A549 (cell line): ENCODE results near the gene C11orf98. TPM values are rescaled to one million over a fixed set of nuclear protein-coding genes. Genes with fewer than 3 reads are reported as not detected.

Experiments used
- ATAC-seq, 2 experiments: fragments of 200-7000 bp in 1 of 2; fragments of >200 bp in 1 of 2; cut with Nextera tagmentation in 1 of 2; cut with Tn5 transposase in 1 of 2; 3 replicates each; pipeline versions ENCODE4 v1.8.0 to v1.9.1; 2018 to 2020; ENCODE audit warnings: mild to moderate bottlenecking in 1 of 2, moderate library complexity in 1 of 2
- CTCF ChIA-PET: fragments of 300-600 bp; sonication (Branson Sonifier 250); formaldehyde crosslinking; extraction: SDS; loops from one replicate; lab custom pipeline; 2021; ENCODE audit warnings: antibody characterized with exemption, inconsistent platforms; lab: Yijun Ruan, JAX
- POLR2A ChIA-PET: fragments of 350-600 bp; formaldehyde crosslinking; extraction: SDS; loops from one replicate; lab custom pipeline; 2021; ENCODE audit warnings: antibody characterized with exemption, inconsistent platforms; lab: Yijun Ruan, JAX
- DNase-seq, 2 experiments: peaks; one replicate each; pipeline versions ENCODE4 v3.0.0 to v3.0.0-alpha.2; 2011 to 2016; ENCODE audit warnings: low read depth in 1 of 2, low spot score in 1 of 2
- FAIRE-seq: peaks from 2 replicates; lab custom pipeline; 2011; peaks lifted over from hg19 to GRCh38; lab: Jason Lieb, UNC
- H3K27ac ChIP-seq, 2 experiments: fragments of >200 bp; sonication (Bioruptor Twin); formaldehyde crosslinking; 3 replicates each; pipeline ENCODE4 v1.5.1; 2016 to 2017
- H3K4me1 ChIP-seq: fragments of >200 bp; sonication (Bioruptor Twin); formaldehyde crosslinking; 3 replicates; pipeline ENCODE4 v1.6.1; 2016
- H3K4me2 ChIP-seq: fragments of >200 bp; sonication (Bioruptor Twin); formaldehyde crosslinking; 3 replicates; pipeline ENCODE4 v1.6.1; 2016
- H3K4me3 ChIP-seq: fragments of >200 bp; sonication (Bioruptor Twin); formaldehyde crosslinking; 3 replicates; pipeline ENCODE4 v1.5.1; 2016
- H3K9me3 ChIP-seq: fragments of >200 bp; sonication (Bioruptor Twin); formaldehyde crosslinking; 3 replicates; pipeline ENCODE4 v1.6.1; 2016
- BHLHE40 ChIP-seq: IDR thresholded peaks from 2 replicates; pipeline ENCODE4 v1.6.1; 2012; ENCODE audit warnings: low read depth, low read length, inconsistent platforms
- CEBPB ChIP-seq, 2 experiments: fragments of >200 bp in 1 of 2; sonication (Bioruptor Twin) in 1 of 2; formaldehyde crosslinking in 1 of 2; IDR thresholded peaks; 2 replicates each; pipeline ENCODE4 v1.6.1; 2012 to 2016
- CHD4 ChIP-seq: fragments of 200-600 bp; sonication (generic); IDR thresholded peaks from 2 replicates; pipeline ENCODE4 v1.6.1; 2016; ENCODE audit warnings: antibody characterized with exemption, mild to moderate bottlenecking, borderline replicate concordance
- EP300 ChIP-seq, 2 experiments: fragments of >200 bp; sonication (Bioruptor Twin); formaldehyde crosslinking; IDR thresholded peaks; 2 replicates in 1 of 2; 3 replicates in 1 of 2; pipeline ENCODE4 v1.6.1; 2016 to 2017
- HOXA7 ChIP-seq: fragments of 250-450 bp; sonication (Bioruptor Pico); IDR thresholded peaks from 2 replicates; pipeline ENCODE4 v1.5.0; 2020; ENCODE audit warnings: mild to moderate bottlenecking, moderate library complexity
- JUN ChIP-seq, 2 experiments: fragments of >200 bp; sonication (Bioruptor Twin); formaldehyde crosslinking; IDR thresholded peaks; 2 replicates in 1 of 2; 3 replicates in 1 of 2; pipeline ENCODE4 v1.6.1; 2016 to 2017
- JUNB ChIP-seq: fragments of >200 bp; sonication (Bioruptor Twin); formaldehyde crosslinking; IDR thresholded peaks from 2 replicates; pipeline ENCODE4 v1.6.1; 2016
- MAFK ChIP-seq: fragments of 450-650 bp; IDR thresholded peaks from 2 replicates; pipeline ENCODE4 v1.6.1; 2014; ENCODE audit not compliant: partially characterized antibody
- MYC ChIP-seq: IDR thresholded peaks from 2 replicates; pipeline ENCODE4 v1.6.1; 2012; ENCODE audit warnings: mild to moderate bottlenecking, inconsistent platforms, low read length, improper control_type of control experiment, borderline replicate concordance
- NPAS2 ChIP-seq: fragments of 250-450 bp; sonication (Bioruptor Pico); IDR thresholded peaks from 2 replicates; pipeline ENCODE4 v1.8.0; 2022; ENCODE audit warnings: mild to moderate bottlenecking, moderate library complexity, borderline replicate concordance
- PHF8 ChIP-seq: fragments of 200-600 bp; sonication (generic); IDR thresholded peaks from 2 replicates; pipeline ENCODE4 v1.6.1; 2016; ENCODE audit warnings: low read depth, mild to moderate bottlenecking, antibody characterized with exemption, moderate library complexity, borderline replicate concordance
- POLR2A ChIP-seq: IDR thresholded peaks from 2 replicates; pipeline ENCODE4 v1.6.1; 2012; ENCODE audit warnings: mild to moderate bottlenecking, low read length
- POLR2AphosphoS2 ChIP-seq: conservative IDR thresholded peaks from 2 replicates; pipeline ENCODE4 v1.6.1; 2012; ENCODE audit warnings: low read length, improper control_type of control experiment, inconsistent platforms
- RAD21 ChIP-seq, 2 experiments: fragments of >200 bp in 1 of 2; sonication (Bioruptor Twin) in 1 of 2; formaldehyde crosslinking in 1 of 2; IDR thresholded peaks in 1 of 2; conservative IDR thresholded peaks in 1 of 2; 2 replicates in 1 of 2; 3 replicates in 1 of 2; pipeline ENCODE4 v1.6.1; 2012 to 2018; ENCODE audit warnings: inconsistent platforms in 1 of 2
- RFX5 ChIP-seq: fragments of 450-650 bp; IDR thresholded peaks from 2 replicates; pipeline ENCODE4 v1.7.1; 2014; ENCODE audit warnings: antibody characterized with exemption, mild to moderate bottlenecking, moderate library complexity
- RNF2 ChIP-seq: fragments of 200-600 bp; sonication (generic); IDR thresholded peaks from 2 replicates; pipeline ENCODE4 v1.6.1; 2016; ENCODE audit warnings: low read depth, mild to moderate bottlenecking, antibody characterized with exemption, moderate library complexity, borderline replicate concordance
- SMC3 ChIP-seq: fragments of >200 bp; sonication (Bioruptor Twin); formaldehyde crosslinking; IDR thresholded peaks from 3 replicates; pipeline ENCODE4 v1.6.1; 2018; ENCODE audit warnings: inconsistent platforms
- TFCP2L1 ChIP-seq: fragments of 250-450 bp; sonication (Bioruptor Pico); IDR thresholded peaks from 2 replicates; pipeline ENCODE4 v1.5.0; 2021; ENCODE audit warnings: mild to moderate bottlenecking
- ZC3H11A ChIP-seq: fragments of 450-650 bp; IDR thresholded peaks from 2 replicates; pipeline ENCODE4 v1.6.1; 2014; ENCODE audit warnings: antibody characterized with exemption, mild to moderate bottlenecking
- ZNF302 ChIP-seq: fragments of 250-450 bp; sonication (Bioruptor Pico); IDR thresholded peaks from 2 replicates; pipeline ENCODE4 v1.9.0; 2021; ENCODE audit warnings: inconsistent platforms, mild to moderate bottlenecking, moderate library complexity
- WGBS: methylation state at CpG from one replicate; pipeline ENCODE4 v1.1.6; 2017; ENCODE audit errors: missing lambda C conversion rate; 5-methylcytosine and 5-hydroxymethylcytosine counted together
- polyA plus RNA-seq, 4 experiments: library from polyadenylated mRNA; depleted of rRNA in 3 of 4; stranded (reverse); fragments of >200 nt; fragmentation: RNase III in 1 of 4; extraction: RNeasy Plus Mini Kit Qiagen cat#74134 plus additional on column Dnase treatment in 1 of 4; gene quantifications; 2 replicates in 3 of 4; 3 replicates in 1 of 4; pipeline ENCODE4 v1.2.3, GENCODE V29; 2011 to 2017
- TF ChIP-seq, protein P1 (sequence below): fragments of 200-600 bp; sonication (generic); IDR thresholded peaks from 2 replicates; pipeline ENCODE4 v1.6.1; 2016; ENCODE audit warnings: antibody characterized with exemption, mild to moderate bottlenecking, moderate library complexity
- TF ChIP-seq, protein P2 (sequence below): IDR thresholded peaks from 2 replicates; pipeline ENCODE4 v1.6.1; 2012
- TF ChIP-seq, protein P3 (sequence below): fragments of 250-450 bp; sonication (Bioruptor Pico); IDR thresholded peaks from 2 replicates; pipeline ENCODE4 v1.5.0; 2021; ENCODE audit warnings: mild to moderate bottlenecking, moderate library complexity, borderline replicate concordance

The C11orf98 gene
- polyA plus RNA-seq, 2 of the 4 experiments (the other 2 are of a cell fraction): 91.7 to 140 TPM

DNA sequence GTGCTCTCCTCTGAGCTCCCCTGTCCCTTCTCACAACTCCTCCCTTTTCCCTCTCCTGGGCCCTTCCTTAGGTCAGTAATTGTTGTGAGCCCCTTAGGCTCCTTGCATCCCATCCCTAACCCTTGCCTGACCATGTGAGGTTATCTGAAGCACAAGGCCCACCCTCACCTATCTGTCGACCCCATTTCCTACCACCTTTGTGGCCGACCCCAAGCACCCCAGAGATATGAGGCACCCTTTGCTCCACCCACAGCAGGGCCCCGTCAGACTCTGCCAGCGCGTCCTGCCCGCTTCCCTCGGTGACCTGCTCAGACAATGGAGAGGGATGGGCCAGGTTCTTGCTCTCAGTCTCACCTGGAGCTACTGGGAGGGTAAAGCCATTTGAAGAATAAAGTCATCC is 43.8 kb upstream of the C11orf98 start:
- H3K4me2 ChIP-seq: peak overlapping the region; percentile 89
- H3K27ac ChIP-seq: peak overlapping the region; percentile 79 to 91
- TF ChIP-seq BHLHE40: no peak
- no peak for TF ChIP-seq RFX5
- no peak for TF ChIP-seq MYC
- TF ChIP-seq RAD21 (conservative IDR thresholded peaks at IDR 0.05 in 1 of 2, IDR thresholded peaks at IDR 0.05 in 1 of 2): no peak
- TF ChIP-seq TFCP2L1 (CRISPR knock-in tag): no peak
- TF ChIP-seq POLR2A: no peak
- peak overlapping the region; percentile 41 for H3K4me3 ChIP-seq
- WGBS: 80% methylated on average over 7 of the region's 7 CpGs
- H3K4me1 ChIP-seq: peaks cover 45% of the 10 kb centered on the region
- FAIRE-seq: no peak
- ATAC-seq: no peak
- DNase-seq: no peak
- POLR2A ChIA-PET: interaction anchor here (0.6 to 6.1 kb wide), 14 partner anchors 9 to 147 kb away, joined by 3 to 64 read pairs (median 4); partner anchors contain the start of genes B3GAT3, C11orf98, CSKMT and HNRNPUL2
- CTCF ChIA-PET: interaction anchor here (0.6 to 5.3 kb wide), 11 partner anchors 8 to 78 kb away, joined by 3 to 37 read pairs (median 4); partner anchors contain the start of genes HNRNPUL2, LBHD1, TTC9C and UQCC3
- H3K9me3 ChIP-seq: no peaks in the 10 kb centered on the region

DNA sequence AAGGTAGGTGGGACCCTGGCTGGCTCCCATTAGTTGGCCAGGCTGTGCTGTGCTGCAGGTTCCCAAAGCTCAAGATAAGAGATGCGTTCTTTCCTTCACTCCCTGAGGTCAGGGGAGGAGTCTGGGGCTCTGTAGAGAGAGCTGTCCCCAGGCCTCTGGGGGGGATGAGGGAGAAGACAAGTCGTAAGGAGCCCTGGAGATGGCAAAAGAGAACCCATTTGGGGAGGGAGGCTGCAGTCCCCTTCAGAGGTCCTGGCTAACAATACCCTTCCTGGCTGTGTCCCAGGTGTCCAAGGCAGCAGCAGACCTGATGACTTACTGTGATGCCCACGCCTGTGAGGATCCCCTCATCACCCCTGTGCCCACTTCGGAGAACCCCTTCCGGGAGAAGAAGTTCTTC is 43.4 kb upstream of the C11orf98 start:
- Histone ChIP-seq H3K4me2 (peak overlapping the region; percentile 89), H3K4me3 (no peak overlapping the region), H3K4me1 (peaks cover 41% of the 10 kb centered on the region), H3K27ac (peak overlapping the region in 1 of 2 experiments; percentile 91; a peak in 3 of 6 replicates), H3K9me3 (no peaks in the 10 kb centered on the region)
- ChIA-PET CTCF (interaction anchor here (0.7 to 5.3 kb wide), 11 partner anchors 8 to 334 kb away, joined by 3 to 37 read pairs (median 4); partner anchors contain the start of genes HNRNPUL2, LBHD1, TTC9C and UQCC3), POLR2A (interaction anchor here (0.5 to 6.1 kb wide), 6 partner anchors 10 to 148 kb away, joined by 3 to 64 read pairs (median 3); partner anchors contain the start of genes B3GAT3, C11orf98, CSKMT and HNRNPUL2)
- TF ChIP-seq JUNB (no peak), ZC3H11A (no peak), EP300 (IDR thresholded peaks at IDR 0.05) (no peak), CHD4 (no peak), SMC3 (no peak), RNF2 (no peak), POLR2AphosphoS2 (no peak), NPAS2 (CRISPR knock-in tag) (no peak), CEBPB (IDR thresholded peaks at IDR 0.05) (no peak), HOXA7 (CRISPR knock-in tag) (no peak), MAFK (no peak), ZNF302 (CRISPR knock-in tag) (no peak), MYC (no peak), JUN (IDR thresholded peaks at IDR 0.05) (no peak), RAD21 (conservative IDR thresholded peaks at IDR 0.05 in 1 of 2, IDR thresholded peaks at IDR 0.05 in 1 of 2) (no peak), PHF8 (no peak)
- TF ChIP-seq, protein P1, sequence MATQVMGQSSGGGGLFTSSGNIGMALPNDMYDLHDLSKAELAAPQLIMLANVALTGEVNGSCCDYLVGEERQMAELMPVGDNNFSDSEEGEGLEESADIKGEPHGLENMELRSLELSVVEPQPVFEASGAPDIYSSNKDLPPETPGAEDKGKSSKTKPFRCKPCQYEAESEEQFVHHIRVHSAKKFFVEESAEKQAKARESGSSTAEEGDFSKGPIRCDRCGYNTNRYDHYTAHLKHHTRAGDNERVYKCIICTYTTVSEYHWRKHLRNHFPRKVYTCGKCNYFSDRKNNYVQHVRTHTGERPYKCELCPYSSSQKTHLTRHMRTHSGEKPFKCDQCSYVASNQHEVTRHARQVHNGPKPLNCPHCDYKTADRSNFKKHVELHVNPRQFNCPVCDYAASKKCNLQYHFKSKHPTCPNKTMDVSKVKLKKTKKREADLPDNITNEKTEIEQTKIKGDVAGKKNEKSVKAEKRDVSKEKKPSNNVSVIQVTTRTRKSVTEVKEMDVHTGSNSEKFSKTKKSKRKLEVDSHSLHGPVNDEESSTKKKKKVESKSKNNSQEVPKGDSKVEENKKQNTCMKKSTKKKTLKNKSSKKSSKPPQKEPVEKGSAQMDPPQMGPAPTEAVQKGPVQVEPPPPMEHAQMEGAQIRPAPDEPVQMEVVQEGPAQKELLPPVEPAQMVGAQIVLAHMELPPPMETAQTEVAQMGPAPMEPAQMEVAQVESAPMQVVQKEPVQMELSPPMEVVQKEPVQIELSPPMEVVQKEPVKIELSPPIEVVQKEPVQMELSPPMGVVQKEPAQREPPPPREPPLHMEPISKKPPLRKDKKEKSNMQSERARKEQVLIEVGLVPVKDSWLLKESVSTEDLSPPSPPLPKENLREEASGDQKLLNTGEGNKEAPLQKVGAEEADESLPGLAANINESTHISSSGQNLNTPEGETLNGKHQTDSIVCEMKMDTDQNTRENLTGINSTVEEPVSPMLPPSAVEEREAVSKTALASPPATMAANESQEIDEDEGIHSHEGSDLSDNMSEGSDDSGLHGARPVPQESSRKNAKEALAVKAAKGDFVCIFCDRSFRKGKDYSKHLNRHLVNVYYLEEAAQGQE: no peak
- TF ChIP-seq, protein P2, sequence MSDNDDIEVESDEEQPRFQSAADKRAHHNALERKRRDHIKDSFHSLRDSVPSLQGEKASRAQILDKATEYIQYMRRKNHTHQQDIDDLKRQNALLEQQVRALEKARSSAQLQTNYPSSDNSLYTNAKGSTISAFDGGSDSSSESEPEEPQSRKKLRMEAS: no peak
- TF ChIP-seq, protein P3, sequence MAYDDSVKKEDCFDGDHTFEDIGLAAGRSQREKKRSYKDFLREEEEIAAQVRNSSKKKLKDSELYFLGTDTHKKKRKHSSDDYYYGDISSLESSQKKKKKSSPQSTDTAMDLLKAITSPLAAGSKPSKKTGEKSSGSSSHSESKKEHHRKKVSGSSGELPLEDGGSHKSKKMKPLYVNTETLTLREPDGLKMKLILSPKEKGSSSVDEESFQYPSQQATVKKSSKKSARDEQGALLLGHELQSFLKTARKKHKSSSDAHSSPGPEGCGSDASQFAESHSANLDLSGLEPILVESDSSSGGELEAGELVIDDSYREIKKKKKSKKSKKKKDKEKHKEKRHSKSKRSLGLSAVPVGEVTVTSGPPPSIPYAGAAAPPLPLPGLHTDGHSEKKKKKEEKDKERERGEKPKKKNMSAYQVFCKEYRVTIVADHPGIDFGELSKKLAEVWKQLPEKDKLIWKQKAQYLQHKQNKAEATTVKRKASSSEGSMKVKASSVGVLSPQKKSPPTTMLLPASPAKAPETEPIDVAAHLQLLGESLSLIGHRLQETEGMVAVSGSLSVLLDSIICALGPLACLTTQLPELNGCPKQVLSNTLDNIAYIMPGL (CRISPR knock-in tag): no peak
- TF ChIP-seq, all 56 proteins: peak for 0
- no peak for FAIRE-seq
- ATAC-seq: no peak
- WGBS: 92% methylated on average over 5 of the region's 5 CpGs
- no peak for DNase-seq
